Stimulated activated CD4-positive, alpha-beta T cell treated with anti-CD3 and anti-CD28 coated beads, Interleukin-2, amount 100 ng/mL, for 4 hours (primary cell): Measurements from ENCODE around the gene PEAK3.

Experiments used
- DNase-seq: peaks from one replicate; pipeline ENCODE4 v3.0.0-alpha.2; 2020; ENCODE audit warnings: low read depth

The PEAK3 gene

DNA sequence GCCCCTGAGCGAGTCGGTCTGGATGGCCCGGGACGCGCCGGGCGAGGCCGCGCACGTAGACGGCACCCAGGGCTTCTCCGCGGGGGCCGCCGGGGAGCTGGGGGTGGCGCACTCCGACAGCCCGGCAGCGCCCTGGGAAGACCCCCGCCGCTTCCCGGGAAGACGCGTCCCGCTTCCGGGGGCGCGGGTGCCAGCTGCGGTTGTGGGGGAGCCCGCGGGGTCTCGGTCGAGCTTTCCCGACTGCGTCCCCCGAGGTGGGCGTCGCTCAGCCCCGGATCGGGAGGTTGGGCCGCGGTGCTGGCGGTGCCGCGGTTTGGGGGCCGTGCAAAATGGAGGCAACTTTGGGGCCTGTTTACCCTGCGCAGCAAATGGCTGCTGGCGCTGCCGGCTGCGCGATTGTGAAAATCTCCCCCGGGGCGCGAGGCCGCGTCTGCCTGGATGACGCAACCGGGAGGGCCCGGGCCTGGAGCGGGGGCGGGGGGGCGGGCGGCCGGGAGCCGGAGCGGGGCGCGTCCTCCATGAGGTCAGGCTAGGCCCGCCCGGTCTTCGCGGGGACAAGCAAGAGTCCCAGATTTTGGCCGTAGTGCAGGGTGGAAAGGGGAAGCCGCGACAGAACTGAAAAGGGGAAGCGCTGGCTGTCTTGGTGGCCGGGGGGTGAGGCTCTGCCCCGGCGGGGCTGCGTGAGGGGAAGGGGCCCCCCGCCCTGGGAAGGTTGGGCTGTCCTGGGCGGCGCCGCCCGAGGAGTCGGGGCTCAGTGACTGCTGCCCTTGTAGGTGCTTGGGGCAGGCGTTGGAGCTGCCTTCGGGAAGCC, 11.3 kb downstream of the PEAK3 start:
- peak; percentile 69 for DNase-seq

GRCh38 chr19:2270157-2270422, 11.9 kb downstream of the PEAK3 start:
- DNase-seq: no peak

DNA sequence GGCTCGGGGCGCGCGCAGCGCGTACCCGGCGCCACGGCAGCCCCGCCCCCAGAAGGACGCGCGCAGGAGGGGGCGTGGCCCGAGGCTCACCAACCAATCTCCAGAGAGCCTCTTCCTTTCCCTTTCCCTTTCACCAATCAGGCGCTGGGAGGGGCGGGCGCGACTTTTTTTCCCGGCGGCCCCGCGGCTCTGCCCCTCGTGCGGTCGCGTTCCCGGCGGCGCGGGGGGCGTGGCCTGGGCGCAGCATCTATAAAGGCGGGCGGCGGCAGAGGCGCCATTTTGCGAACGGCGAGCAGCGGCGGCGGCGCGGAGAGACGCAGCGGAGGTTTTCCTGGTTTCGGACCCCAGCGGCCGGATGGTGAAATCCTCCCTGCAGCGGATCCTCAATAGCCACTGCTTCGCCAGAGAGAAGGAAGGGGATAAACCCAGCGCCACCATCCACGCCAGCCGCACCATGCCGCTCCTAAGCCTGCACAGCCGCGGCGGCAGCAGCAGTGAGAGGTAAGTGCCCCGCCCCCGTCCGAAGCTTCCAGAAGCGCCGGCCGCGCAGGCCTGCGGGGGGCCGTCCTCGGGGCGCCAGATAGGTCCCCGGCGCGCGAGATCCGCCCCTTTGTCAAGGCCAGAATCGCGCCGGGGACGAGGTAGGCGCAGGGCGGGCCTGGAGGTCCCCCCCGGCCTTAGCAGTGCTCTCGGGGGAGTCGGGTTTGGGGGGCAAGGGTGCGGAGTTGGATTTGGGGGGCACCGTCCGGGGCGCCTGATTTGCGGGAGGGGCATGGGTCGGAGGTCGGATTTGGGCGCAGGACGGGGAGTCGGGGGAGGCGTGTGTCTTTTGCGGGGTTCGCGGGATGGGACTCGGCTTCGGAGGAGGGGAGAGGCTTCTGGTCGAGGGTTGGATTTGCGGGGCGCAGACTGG, 12.5 kb downstream of the PEAK3 start:
- DNase-seq: peak; percentile 98

DNA sequence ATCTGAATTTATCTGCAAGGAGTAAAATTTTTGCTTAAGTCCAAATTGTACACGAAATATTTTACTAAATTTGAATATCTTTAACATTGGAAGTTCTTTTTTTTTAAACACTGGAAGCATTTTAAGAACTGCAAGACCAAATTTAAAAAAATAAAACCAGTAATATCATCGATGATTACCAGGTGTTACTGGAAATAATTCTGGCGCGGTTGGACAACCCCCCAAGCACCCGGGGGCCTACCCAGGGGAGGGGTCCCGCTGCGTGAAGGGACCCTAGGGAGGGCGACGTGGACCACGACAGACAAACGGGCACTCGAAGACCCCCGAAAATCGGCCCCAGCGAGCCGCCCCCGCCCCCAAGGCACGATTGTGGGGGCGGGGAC, 13.1 kb downstream of the PEAK3 start:
- no peak for DNase-seq

DNA sequence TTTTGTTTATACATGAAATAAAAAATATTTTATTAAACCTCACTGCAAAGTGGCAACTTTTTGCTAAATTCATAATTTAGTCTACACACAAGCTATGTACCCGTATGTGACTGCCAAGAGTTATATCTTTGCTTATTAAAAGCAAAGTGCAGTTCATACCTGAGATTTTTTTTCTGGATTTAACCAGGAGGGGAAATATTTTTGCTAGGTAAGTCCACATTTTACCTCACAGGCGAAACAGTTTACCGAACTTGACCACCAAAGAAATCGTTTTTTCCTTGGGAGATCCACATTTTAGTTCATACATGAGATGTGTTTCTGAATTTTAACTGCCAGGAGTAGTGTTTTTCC, 13.5 kb downstream of the PEAK3 start:
- no peak for DNase-seq

DNA sequence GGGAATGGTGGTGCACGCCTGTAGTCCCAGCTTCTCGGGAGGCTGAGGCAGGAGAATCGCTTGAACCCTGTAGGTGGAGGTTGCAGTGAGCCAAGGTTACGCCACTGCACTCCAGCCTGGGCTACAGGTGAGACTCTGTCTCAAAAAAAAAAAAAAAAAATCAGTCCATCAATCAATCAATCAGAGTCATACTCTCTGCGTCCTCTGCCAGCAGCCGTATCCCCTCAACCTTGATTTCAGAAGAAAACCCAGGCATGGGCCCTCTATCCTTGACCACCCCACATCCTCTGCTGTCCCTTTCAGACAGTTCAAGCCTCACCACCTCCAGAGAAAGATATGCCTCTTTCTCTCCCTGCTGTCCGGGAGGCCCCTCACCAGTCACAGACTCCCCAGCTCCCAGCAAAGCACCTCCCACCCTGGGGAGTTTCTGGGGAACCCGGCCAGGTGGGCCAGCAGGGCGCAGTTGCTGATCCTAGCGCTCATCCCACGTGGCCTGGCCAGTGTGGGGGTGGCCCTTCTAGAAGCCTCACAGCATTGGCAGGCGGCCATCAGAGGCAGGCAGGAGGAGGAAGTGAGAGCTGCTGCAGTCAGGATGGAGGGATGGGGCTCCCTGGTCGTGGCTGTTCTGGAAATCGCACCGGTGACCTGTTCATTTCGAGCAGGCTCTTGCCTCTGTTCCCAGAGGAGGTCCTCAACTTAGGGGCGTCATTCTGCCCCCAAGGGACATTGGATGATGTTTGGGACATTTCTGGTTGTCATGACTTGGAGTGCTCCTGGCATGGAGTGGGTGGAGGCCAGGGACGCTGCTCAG, 15.6 kb downstream of the PEAK3 start:
- DNase-seq: no peak

DNA sequence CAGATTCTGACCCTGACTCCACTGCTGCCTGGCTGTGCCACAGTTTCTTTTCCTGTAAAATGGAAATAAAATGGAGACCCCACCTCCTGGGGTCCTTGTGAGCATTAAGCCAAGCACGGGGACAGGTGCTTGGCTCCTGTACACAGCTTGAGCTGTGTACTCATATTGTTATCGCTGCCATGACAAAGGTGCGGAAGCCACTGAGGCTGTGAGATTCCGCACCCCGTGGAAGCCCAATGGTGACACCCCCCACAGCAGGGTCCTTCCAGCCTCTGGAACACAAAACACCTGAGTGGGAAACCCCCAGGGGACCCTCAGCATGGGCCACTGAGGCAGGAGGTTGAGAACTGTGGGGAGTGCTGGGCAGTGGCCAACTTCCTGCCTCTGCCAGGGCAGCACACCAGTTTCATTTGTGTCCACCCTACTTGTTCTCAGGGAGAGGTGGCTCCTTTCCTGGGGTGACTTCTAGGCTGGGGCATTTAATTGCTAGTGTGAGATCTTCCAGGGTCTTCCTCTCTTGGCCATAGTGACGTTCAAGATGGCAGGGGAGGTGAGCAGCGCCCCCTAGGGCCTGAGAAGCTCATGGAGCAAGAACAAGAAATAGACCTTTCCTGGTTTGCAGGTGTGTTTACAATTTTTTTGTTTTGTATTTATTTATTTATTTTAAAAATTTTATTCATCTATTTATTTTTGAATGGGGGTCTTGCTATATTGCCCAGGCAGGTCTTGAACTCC, 20.4 kb downstream of the PEAK3 start:
- DNase-seq: no peak

DNA sequence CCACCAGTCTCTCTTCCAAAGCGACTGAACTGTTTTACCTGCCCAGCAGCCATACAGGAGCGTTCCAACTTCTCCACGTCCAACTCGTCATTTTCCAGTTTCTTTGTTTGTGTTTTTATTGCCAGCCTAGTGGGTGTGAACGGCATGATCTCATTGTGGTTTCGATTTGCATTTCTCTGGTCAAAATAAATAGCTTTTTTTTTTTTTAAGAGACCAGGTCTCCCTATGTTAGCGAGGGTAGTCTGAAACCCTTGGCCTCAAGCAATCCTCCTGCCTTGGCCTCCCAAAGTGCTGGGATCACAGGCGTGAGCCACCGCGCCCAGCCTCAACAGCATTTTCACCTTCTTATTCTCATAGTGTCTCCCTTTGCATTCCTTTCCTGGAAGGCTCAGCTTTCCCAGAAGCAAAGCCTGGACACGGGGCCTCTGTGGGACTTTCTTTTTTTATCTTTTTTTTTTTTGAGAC, 21.6 kb downstream of the PEAK3 start:
- DNase-seq: no peak

GRCh38 chr19:2259336-2259735, 22.6 kb downstream of the PEAK3 start:
- no peak for DNase-seq

DNA sequence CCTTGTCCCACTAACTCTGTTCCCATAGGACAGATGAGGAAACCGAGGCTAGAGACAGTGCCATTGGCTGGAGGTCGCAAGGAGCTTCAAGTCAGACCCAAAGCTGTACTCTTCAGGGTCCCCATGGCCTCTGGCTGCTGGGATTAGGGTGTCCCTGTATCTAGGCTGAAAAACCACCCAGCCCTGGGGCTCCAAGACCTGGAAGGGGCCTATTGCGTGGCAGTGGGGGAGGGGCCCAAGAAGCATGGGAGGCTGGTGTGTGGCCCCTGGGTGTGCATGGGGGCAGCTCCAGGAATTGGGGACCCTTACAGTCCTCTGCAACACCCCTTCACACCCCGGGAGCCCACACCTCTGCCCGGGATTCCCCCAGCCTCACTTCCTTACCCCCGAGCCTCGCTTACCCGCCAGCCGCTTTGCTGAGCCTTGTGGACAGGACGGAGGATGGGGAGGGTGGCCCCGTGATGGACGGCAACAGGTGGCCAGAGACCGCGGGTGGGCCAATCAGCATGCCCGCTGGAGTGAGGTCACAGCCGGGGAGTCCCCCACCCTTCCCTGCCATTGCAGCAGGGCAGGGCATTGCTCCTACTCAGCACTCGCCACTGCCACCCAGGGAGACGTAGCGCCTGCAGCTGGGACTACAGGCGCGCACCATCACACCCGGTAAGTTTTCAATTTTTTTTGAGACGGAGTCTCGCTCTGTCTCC, 25.8 kb downstream of the PEAK3 start, which contains the start of gene JSRP1:
Gene JSRP1 (minus strand): TSS at position 436 of the 704 bp plus-strand sequence. CDS start 1,103 bp downstream, outside the sequence.
- no peak for DNase-seq

GRCh38 chr19:2255112-2255845, 26.7 kb downstream of the PEAK3 start:
- no peak for DNase-seq

GRCh38 chr19:2254064-2254872, 27.7 kb downstream of the PEAK3 start:
- no peak for DNase-seq

DNA sequence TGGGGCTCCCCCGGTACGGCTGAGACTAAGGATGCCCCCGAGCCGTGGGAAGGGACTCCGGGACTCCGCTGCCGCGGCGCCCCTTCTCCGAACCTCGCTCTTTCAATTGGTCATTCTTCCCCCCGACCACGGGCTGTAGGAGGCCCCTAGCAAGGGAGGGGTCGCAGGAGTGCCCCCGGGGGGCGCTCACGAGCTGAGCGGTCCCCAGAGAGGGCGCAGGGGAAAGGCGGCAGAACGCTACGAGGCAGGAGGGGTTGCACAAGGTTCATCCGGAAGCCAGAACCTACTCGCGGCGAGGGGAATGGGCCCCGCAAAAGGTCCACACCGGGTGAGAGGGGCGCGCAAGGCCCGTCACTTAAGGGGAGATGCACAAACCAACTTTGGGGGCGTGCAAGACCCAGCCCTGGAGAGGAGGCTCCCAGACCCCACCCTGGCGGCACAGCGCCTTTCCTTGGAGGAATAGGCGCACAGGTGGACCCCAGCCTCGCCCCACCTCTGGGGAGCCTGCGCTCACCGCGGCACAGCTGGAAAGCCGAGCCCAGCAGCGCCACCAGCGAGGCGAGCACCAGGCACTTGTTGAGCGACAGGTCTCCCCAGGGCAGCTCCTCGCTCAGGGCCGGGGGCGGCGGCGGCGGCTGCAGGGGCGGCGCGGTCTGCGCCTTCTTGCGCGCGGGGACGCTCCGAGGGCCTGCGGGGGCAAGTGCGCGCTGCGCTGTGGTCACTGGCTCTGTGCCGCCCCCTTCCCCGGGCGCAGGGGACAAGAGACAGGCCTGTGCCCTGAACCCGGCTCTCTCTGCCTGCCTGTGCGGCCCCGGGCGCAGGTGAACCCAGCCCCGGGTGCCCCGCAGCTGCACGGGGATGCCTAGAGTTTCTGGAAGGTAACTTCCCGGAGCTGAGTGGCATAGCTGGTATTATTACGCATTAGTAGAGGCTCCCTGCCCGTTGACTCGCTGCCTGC, 28.6 kb downstream of the PEAK3 start:
- DNase-seq: no peak

DNA sequence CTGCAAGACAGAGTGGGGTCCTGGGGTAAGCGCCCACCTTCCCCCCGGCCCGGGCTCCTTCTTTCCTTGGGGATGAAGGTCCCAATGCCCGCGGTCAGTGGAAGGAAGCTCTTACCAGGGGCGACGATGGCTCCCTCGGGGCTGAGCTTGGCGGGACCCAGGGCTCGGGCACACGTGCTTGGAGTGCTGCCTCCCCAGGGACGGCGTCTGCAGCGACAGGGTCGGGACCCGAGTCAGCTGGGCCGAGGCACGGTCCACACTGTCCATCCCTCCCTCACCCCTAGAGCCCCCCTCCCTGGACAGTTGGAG, 29.2 kb downstream of the PEAK3 start:
- DNase-seq: no peak

DNA sequence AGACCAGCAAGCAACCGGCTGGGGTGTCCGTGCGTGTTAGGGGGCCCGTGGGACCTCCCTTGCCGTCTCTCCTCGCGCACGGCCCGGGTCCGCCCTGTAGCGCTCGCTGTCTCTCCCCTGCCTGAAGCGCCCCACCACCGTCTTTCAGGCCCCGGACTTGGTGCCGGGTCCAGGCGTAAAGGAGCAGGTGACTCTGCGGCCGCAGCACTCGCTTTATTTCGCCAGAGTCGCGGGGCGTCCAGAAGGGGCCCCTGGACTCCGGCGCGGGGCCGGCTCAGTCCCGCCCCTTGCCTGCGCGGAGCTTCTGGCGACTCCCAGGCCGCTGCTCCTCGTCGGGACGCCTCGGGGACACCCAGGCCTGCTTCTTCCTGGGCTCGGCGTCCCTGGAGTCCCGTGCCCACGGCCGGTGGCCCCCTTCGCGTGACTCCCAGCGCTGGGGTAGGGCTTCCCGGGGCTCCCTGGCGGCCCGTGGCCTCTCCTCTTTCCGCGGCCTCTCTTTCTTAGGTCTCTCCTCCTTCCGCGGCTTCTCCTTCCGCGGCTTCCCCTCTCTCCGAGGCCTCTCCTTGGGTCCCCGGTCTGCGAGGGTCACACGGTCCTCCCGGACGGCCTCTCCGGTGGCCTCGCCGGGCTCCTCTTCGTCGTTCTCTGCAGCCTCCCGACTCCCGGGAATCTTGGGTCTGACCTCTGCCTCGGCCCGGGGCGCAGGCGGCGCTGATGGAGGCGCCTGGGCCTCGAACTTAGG, 29.7 kb downstream of the PEAK3 start:
- DNase-seq: no peak

- DNase-seq: no peak
Measured at GRCh38 chr19:2251106-2252054, 30.6 kb downstream of the PEAK3 start.

- DNase-seq: no peak
Measured at GRCh38 chr19:2250766-2251105, 31.2 kb downstream of the PEAK3 start.
